SK-N-MC (cell line): ENCODE results near the gene ECEL1.

Experiments used
- EZH2 ChIP-seq: fragments of 200-600 bp; sonication (generic); IDR thresholded peaks from one replicate; pipeline ENCODE4 v1.6.1; 2017; ENCODE audit warnings: antibody characterized with exemption
- FOXP2 ChIP-seq: optimal IDR thresholded peaks from 2 replicates; pipeline ENCODE3; 2011; ENCODE audit warnings: mild to moderate bottlenecking, moderate library complexity; ENCODE audit not compliant: insufficient read depth; ENCODE audit errors: extremely low read length, control extremely low read depth
- POLR2AphosphoS5 ChIP-seq: IDR thresholded peaks from 2 replicates; pipeline ENCODE4 v1.6.1; 2012; ENCODE audit warnings: mild to moderate bottlenecking, low read depth, low read length, borderline replicate concordance

DNA sequence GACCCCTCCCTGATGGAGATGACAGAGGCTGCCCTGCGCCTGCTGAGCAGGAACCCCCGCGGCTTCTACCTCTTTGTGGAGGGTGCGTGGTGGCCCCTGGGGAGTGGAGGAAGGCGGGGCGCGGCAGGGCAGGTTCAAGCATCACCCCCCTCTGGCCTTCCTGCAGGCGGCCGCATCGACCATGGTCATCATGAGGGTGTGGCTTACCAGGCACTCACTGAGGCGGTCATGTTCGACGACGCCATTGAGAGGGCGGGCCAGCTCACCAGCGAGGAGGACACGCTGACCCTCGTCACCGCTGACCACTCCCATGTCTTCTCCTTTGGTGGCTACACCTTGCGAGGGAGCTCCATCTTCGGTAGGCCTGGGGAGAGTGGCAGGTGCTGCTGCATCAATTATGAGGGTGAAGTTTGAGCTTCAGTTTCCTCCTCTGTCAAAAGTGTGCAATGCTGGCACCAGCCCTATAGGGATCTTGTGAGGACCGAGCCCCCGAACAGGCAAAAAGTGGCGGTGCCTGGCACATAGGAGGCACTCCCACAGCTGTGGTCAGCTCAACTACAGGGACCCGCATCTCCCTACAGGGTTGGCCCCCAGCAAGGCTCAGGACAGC, 29.5 kb downstream of the ECEL1 start:
- TF ChIP-seq POLR2AphosphoS5 = no peak
- TF ChIP-seq FOXP2 = no peak
- no peak for TF ChIP-seq EZH2
